Stimulated activated CD8-positive, alpha-beta memory T cell treated with anti-CD3 and anti-CD28 coated beads, Interleukin-4, amount 100 ng/mL, for 4 hours (primary cell): Measurements from ENCODE around the gene COL4A6.
"Not testable (repeated sequence)": the region's sequence is repeated elsewhere in the genome, so short reads cannot be mapped to it uniquely, and the experiment has no call there.

Experiments
- DNase-seq, 2 donors: peaks; one replicate each; pipeline ENCODE4 v3.0.0-alpha.2; 2020; ENCODE audit warnings: low read depth in 2 of 2, low spot score in 1 of 2

COL4A6 gene

GRCh38 chrX:108438110-108438623, at the start of gene COL4A6:
Gene COL4A6 (minus strand): TSS chrX:108438422. CDS start chrX:108438196, 226 bp downstream.
- no peak for DNase-seq

DNA sequence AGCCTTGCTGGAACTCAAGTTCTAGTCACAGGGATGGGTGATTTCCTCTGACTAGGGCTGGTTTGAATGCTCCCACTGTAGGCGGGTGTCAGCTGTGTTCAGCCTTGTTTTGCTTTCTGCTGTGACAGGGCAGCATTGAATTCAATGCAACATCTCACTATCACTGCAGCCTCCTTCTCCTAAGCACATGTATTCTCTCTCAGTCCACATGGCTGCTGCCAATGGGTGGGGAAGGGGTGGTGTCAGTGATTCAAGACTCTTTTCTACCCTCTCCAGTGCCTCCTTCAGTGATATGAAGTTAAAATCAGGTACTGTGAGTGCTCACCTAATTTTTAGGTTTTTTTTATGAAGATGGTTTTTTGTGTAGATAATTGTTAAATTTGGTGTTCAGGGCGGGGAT, 47.7 kb upstream of the COL4A6 start:
- DNase-seq = no peak

DNA sequence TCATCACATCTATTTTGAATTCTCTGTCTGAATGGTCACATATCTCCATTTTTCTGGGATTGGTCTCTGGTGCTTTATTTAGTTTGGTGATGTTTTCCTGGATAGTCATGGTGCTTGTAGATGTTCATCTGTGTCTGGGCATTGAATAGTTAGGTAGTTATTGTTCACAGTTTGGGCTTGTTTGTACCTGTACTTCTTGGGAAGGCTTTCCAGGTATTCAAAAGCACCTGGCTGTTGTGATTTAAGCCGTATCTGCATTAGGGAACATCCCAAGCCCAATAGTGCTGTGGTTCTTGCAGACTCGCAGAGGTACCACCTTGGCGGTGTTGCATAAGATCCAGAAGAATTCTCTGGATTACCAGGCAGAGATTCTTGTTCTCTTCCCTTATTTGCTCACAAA, 46.0 kb upstream of the COL4A6 start:
- no peak for DNase-seq

DNA sequence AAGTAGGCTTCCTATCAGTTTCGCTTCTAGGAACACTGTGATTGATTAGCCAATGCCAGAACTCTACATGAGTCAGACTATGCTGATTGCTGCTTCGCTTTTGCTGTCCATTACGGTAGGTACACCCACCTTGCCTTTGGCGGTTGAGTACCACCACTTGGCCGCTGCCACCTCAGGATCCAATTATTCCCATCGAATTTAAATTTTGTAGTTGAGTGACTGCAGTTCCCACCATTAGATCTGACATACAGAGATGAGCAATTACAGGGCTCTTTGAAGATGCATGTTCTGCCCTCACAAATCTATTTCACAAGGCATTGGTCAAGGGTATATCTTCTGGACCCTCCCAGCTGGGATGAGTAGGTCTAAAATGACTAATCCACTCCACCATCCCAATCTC, 43.3 kb upstream of the COL4A6 start:
- DNase-seq = not testable (repeated sequence)

GRCh38 chrX:108473979-108474378, 35.8 kb upstream of the COL4A6 start:
- DNase-seq = no peak

GRCh38 chrX:108468486-108468885, 30.3 kb upstream of the COL4A6 start:
- no peak for DNase-seq

GRCh38 chrX:108464604-108465003, 26.4 kb upstream of the COL4A6 start:
- DNase-seq = no peak

- no peak for DNase-seq
These were observed 18.8 kb upstream of the COL4A6 start for GRCh38 chrX:108456971-108457477.

DNA sequence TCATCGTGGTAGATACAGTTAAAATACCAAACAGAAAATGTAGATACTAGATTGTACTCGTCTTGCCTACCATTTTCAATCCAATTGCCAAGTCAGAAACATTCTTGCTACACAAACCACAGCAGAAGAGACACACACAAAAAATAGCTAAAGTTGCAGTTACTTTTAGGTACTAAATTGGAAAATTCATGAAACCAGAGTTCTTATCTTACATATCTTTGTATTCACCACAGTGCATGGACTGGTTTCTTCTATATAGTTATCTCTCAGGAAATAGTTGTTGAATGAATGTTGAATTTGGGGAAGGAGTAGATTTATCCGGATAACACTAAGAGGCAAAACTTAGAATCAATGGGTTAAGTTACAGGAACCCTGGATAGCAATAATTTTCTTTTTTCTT, 15.6 kb upstream of the COL4A6 start:
- no peak for DNase-seq

DNA sequence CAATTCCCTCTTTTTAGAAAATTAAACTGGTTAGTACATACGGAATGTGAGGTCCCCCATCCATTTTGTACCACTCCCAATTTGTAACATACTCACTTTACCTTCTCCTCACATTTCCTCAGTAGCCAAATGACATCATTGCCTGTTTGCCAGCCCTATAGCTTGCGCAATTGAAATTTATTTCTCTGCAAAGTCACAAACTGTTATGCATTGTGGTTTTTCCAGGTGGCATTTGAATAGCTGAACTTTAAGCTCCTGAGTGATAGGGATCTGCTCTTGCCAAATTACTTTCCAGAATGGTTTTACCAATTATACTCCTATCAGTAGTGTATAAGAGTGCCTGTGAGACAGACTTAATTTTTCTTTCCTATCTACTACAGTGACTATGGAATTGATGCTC, 9.1 kb upstream of the COL4A6 start:
- DNase-seq = no peak

DNA sequence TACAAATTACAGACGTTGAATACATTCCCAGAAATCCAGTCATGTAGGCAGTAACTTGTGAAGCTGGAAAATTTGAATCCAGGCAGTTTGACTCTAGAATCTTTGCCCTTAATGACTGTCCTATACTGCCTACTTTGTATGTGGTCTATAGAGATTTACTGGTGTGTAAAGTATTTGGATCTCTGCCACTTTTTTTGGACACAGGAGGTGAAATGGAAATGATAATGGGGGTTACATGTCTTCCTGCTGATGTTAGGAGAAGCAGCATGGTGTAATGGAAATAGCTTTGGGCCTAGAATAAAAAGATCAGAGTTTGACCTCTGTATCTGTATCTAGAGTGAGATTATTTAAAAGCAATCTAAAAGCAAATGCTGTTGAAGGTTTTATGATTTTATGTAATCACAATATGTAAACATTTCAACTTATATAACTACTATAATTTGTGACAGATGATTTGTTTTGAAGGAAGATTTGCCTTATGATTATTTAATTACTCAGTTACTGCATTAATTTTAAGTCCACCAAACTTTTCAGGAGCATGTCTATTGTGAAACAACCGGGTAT, 4.8 kb upstream of the COL4A6 start:
- no peak for DNase-seq

- no peak for DNase-seq
These were observed 1.9 kb upstream of the COL4A6 start for GRCh38 chrX:108439961-108440696.

- no peak for DNase-seq
These were observed 1.3 kb upstream of the COL4A6 start, which contains the start of gene COL4A5 for GRCh38 chrX:108439426-108439942. Gene COL4A5 (plus strand): TSS chrX:108439838. CDS start chrX:108440126, 288 bp downstream.

GRCh38 chrX:108437349-108438109, 693 bp downstream of the COL4A6 start:
- DNase-seq = no peak

DNA sequence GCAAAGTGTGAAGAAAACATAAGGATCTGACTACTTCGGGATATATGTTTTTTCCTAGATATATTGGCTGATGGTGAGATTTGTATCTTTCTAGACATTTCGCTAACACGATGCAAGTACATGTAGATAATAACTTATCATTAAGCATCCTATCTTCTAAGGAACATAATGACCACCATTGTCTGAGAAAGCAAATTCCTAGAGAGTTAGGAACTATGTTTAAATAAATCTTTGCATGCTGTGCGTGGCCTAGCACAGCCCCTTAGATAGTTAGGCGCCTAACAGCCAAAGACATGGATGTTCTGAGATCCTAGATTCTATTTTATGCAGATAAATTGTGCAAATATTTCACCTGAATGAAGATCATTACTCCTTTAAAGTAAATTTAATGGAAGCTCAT, 3.0 kb downstream of the COL4A6 start:
- DNase-seq = no peak

- no peak for DNase-seq
These were observed 12.0 kb downstream of the COL4A6 start for GRCh38 chrX:108426262-108426661.

DNA sequence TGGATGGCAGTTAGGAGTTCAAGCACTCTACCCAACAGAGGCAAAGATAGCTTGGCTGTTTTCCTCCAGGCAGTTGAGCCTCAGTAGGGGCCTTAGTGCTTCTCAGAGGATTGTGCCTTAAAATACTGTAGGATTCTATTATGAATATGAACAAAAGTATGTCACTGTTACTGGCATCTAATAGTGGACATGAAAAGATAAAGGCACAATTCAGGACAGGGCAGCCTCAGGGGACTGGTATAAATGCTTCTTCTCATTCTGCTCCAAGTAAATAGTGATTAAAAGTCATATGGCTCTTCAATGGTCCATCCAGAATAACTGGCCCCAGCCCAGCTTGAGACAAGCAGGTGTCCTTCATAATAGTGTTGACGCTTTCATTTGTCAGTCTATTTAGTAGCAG, 17.7 kb downstream of the COL4A6 start:
- no peak for DNase-seq

- no peak for DNase-seq
These were observed 18.8 kb downstream of the COL4A6 start for GRCh38 chrX:108419401-108419800.

DNA sequence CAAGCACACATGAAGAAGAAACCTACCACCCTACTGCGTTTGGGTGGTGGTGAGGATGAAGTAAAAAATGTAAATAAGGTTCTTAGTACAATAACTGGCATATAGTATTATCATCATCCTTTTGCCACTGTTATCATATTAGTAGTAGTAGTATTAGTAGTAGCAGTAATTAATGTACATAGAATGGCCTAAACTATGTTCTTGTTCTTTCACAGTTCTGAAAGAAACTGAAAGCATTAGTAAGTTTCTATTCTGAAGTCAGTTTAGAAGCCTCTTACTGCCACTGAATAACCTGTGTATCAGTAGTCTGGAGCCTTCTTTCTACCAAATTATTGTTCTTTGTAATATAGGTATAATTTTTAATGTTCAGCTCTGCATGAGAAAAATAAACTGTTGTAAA, 21.0 kb downstream of the COL4A6 start:
- DNase-seq = no peak

DNA sequence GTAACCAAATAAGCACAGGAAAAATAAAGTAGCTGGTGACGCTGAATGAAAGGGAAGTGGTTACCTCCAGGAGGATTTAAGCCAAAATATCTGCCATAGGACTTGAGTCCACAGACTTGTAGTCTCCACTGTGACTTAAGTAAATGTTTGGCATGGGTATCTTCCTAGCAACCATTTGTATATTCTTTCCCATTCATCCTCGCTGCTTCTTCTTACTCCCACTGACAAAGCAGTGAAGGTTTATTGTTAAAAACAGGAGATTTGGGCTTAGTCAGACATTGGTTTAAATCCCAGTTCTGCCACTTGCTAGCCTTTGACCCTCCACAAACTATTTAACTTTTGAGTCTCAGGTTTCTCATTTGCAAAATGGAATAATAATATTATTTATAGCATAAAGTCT, 22.3 kb downstream of the COL4A6 start:
- no peak for DNase-seq

- no peak for DNase-seq
These were observed 23.1 kb downstream of the COL4A6 start for GRCh38 chrX:108415146-108415545.

DNA sequence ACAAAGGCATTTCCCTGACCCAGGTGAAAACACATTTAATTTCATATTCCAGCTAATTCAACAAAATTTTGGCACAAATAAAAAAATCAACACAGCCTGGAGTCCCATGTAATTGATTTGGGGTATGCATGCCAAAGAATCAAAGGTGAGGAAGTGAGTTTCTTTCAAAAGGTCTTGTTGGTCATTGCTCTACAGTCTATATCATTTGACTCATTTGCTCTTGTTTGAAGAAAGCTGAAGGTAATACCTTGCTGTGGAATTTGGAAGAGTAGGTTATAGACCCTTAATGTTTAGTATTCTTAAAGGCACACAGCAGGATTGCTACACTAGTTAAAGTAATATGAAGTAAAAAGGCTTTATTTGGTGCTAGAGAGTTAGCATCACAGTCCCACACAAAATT, 25.4 kb downstream of the COL4A6 start:
- no peak for DNase-seq
